Measurements from ENCODE around the gene ACTL8.

The ACTL8 gene, protein sequence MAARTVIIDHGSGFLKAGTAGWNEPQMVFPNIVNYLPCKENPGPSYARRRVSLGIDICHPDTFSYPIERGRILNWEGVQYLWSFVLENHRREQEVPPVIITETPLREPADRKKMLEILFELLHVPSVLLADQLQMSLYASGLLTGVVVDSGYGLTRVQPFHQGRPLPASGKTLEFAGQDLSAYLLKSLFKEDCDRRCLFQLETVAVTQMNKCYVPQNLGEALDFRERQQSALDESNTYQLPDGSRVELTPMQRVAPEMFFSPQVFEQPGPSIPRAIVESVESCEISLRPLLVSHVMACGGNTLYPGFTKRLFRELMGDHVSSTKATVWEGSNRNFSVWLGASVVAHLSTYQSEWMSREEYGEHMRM

DNA sequence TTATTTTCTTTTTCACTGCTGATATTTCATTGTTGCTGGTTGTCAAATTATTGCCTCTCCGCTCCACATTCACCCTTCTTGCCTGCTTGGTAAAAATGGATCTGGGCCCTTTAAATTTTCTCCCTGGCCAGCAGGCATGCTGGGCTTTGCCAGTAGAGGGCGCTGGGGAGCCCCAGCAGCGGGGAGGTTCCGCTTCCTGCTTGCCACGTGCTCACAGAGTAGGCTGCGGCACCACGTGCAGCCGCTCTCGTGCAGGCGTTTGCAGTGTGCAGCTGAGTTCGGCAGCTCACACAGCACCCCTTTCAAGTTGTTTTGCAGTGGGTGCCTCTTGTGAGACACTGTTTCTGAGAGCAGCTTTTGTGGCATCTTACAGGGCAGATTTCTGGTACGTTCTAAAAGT lies at the start of gene ACTL8:
ACTL8 (plus strand) TSS at position 214 of the 400 bp plus-strand sequence. CDS start 67,676 bp downstream, outside the sequence.
- no peak for DNase-seq

- no peak for DNase-seq
Measured at GRCh38 chr1:17706445-17706844, 48.7 kb upstream of the ACTL8 start.

- DNase-seq: no peak
Measured at GRCh38 chr1:17709981-17710380, 45.2 kb upstream of the ACTL8 start.

DNA sequence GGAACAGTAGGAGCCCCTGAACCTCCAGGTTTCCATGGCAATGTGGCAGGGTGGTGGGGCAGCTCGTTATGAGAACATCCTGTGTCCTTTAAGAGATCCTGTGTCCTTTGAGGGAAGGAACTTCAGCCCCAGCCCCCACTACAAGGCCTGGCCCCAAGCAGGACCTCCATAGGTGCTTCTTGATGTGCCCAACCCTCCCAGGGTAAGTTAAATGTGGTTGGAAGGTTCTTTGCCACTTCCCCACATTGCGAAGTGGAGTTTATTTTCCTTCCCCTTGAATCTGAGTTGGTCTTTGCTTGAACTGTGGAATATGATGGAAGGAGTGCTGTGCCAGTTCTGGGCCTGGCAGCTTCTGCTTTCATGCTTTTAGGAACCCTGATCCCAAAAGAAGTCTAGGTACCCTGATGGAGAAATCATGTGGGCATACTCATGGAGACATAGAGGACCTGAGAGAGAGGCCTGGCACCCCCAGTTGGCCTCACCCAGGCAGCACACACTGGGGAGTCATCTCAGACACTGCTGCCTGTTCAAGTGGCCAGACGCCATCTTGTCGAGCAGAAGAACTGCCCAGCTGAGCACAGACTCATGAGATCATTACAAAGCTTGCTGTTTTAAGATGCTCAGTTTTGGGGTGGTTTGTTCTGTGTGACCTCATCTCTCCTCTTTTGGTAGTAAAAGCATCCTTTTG lies 44.1 kb upstream of the ACTL8 start:
- DNase-seq: no peak

DNA sequence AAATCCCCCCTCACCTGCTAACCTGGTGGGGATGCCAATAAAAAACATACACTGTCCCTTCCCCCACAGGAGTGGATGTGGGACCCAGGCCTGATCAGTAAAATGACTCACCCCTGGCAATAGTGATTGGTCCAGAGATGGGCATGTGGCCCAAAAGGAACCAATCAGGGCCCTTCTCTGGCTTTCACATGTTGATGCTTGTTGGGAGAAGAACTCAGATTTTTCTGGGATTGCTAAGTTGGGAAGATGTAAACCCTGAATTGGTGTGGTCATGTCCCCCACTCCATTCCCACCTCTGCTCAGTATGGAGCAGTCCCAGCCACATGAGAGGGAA lies 43.6 kb upstream of the ACTL8 start:
- DNase-seq: no peak

GRCh38 chr1:17711941-17712340 lies 43.2 kb upstream of the ACTL8 start:
- DNase-seq: no peak

DNA sequence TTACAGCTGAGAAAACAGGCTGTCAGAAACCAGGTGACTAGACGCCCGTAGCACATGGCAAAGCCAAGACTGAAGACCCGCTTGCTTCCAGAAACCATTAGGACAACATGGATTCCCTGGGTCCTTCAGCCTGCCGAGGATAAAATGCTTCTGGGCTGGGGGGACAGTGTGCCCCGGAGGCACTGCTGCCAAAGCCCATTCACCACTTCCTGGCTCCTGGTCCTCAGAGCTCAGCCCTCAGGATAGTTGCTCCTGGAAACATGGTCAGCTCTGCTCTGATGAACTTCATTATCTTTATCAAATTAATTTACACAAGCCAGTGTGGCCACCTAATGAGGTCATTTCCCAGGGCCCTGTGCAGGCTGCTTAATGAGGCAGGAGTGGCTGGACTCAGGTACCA lies 41.1 kb upstream of the ACTL8 start:
- DNase-seq: no peak

GRCh38 chr1:17717594-17718535 lies 37.3 kb upstream of the ACTL8 start:
- DNase-seq: no peak

DNA sequence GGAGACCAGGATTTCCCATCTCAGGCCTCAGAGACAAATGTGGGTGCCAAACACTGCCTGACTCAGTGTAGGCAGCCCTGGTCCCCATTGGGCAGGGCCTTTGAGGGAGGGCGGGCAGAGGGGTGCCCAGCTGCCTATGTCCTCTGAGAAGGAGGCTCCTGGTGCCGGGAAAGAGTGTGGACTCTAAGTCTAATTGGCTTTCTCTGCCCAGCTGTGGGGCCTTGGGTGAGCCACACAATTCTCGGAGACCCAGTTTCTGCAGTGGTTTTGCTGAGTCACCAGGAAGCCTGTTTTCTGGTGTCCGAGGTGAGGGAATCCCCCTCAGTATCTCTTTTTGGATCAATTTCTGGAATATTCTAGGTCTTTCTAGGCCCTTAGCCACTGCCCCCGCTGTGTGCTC lies 35.3 kb upstream of the ACTL8 start:
- DNase-seq: no peak

- no peak for DNase-seq
Measured at GRCh38 chr1:17721444-17721843, 33.7 kb upstream of the ACTL8 start.

DNA sequence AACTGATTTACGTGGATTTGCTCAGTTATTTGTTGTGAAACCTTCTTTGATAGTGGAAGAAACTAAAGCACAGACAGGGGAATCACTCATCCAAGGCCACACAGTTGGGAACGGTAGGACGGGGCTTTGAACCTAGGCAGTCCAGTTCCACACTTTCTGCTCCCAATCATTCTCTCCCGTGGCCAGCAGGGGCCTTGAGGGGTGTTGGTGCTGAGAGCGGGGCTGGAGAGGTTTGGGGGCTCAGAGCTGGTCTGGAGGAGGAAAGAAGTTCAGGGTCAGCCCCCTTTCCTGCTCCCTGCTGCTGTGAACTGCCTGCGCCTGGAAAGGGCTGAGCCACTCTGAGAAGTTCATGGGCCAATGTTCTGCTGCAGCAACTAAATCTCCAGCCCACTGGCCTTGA lies 31.4 kb upstream of the ACTL8 start:
- no peak for DNase-seq

DNA sequence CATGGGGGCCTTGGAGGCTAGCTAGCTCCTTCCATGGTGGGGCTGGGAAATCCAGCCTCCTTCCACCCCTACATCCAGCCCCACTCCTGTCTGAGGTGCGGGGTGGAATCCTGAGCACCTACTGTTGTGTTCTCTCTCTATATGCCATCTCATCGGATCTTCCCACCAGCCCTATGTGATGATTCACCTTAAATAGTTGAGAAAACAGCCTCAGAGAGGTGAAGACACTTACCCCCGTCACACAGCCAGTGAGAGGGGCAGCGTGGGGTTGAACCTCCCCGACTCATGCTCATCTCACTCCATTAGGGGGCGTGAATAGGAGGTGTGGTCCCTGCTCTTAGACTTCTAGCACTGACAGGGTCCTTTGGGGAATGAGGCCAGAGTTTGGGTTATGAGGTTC lies 31.0 kb upstream of the ACTL8 start:
- DNase-seq: no peak

GRCh38 chr1:17725084-17725719 lies 29.9 kb upstream of the ACTL8 start:
- no peak for DNase-seq

DNA sequence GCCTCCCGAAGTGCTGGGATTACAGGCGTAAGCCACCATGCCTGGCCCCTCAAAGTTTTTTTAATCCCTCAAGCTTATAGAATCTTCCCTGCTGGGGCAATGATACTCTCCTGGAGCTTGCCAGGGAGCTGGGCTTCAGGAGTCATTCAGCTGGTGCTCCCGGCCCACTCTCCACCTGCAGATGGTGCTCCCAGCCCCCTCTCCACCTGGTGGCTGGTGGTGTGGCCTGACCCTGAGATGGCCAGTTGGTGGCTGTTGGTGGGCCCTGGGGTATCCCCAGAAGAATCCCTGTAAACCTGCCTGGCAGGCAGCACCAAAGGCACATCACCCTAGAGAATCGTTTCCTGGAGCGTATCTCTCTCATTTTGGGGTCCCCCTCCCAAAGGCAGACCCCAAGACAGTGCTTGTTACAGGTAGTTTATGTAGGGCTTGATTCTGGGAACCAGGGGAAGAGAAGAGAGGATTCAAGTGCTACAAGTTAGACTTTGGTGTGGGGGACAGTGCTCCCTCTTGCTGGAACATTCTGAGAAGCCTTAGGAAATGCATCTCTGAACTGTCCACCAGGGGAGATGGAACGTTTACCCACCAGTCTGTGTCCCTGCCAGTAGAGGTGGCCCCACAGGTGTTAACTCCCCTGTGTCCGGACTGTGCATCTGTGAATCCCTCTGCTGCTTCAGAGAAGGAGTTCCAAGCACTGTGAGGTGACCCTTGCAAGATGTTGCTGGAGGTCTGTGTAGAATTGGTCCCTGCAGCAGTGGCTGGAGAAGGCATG lies 29.1 kb upstream of the ACTL8 start:
- no peak for DNase-seq

GRCh38 chr1:17728123-17728712 lies 26.9 kb upstream of the ACTL8 start:
- DNase-seq: no peak

DNA sequence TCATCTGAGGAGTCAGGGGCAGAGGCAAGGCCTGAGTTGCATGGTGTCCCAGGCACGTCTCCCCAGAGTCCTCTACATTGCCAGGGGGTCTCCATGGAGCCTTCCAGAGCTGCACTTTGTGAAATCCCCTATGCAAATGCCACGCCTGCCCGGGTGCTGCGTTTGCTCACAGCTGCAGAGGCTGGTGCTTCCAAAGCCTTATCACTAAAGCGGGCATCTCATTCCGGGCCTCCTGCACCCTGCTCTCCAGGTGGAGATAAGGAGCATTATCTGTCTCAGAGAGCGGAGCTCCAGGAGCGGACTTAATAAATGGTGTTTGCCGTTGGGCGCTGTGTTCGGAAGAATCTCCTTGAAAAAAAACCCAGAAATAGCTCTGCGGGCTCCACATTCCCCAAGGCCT lies 25.9 kb upstream of the ACTL8 start:
- DNase-seq: no peak

- no peak for DNase-seq
Measured at GRCh38 chr1:17729909-17730308, 25.2 kb upstream of the ACTL8 start.

DNA sequence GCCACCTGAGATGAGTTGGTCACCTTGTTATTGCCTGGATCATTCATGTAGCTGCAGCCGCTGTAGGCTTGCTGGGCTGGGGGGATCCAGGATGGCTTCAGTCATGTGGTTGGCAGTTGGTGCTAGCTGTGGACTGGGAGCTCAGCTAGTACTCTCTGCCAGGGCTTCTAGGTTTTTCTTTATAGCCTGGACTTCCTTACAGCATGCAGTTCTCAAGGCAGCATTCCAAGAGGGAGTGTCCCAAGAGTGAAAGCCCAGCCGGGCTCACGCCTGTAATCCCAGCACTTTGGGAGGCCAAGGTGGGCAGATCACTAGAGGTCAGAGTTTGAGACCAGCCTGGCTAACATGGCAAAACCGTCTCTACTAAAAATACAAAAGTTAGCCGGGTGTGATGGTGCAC lies 23.7 kb upstream of the ACTL8 start:
- no peak for DNase-seq

DNA sequence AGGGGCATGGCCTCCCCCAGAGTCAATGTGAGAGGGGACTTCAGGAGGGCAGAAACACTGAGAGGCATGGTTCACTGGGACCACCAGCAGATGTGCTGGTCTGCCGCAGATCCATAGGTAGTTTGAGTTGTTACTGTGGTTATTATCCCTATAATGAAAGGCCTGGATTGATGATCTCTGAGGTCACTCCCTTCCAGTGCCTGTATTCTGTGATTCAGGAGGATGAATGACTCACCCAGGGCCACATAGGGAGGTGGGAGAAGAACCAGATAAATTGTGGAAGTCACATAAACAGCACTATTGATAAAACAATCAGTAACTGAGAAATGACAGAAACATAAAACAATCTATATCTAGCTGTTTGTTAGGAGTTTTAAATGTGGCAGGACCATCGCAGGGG lies 22.7 kb upstream of the ACTL8 start:
- DNase-seq: no peak

- DNase-seq: no peak
Measured at GRCh38 chr1:17733661-17734060, 21.5 kb upstream of the ACTL8 start.

DNA sequence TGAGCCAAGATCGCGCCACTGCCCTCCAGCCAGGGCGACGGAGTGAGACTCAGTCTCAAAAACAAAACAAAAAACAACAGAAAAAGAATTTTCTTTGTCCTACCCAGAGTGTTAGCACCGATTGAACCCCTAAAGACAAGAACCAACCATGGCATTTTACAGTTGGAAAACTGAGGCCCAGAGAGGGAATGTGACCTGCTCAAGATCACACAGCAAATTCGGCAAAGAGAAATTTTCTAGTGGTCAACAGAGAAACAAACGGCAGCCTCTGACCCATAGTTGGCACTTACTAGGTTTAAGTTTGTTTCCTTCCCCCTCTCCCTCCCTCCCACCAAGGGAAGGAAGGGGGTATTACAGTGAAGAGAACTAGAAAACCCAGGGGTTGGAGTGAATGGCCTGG lies 20.5 kb upstream of the ACTL8 start:
- no peak for DNase-seq

GRCh38 chr1:17735348-17735747 lies 19.8 kb upstream of the ACTL8 start:
- no peak for DNase-seq
